Prostate gland (tissue), 2 donors: Measurements from ENCODE around the gene ENOX1.

ENCODE experiments used
- CTCF ChIP-seq, 4 experiments: fragments of 200-600 bp in 2 of 4; fragments of 450-650 bp in 2 of 4; sonication (generic) in 2 of 4; IDR thresholded peaks; 1 replicate in 3 of 4; 2 replicates in 1 of 4; pipeline ENCODE4 v1.5.1; 2016 to 2019; ENCODE audit warnings: antibody characterized with exemption in 4 of 4, mild to moderate bottlenecking in 2 of 4, moderate library complexity in 2 of 4
- POLR2A ChIP-seq: fragments of 450-650 bp; IDR thresholded peaks from one replicate; pipeline ENCODE4 v1.6.1; 2016; ENCODE audit warnings: antibody characterized with exemption, mild to moderate bottlenecking
- POLR2AphosphoS5 ChIP-seq: sonication (generic); formaldehyde crosslinking; IDR thresholded peaks from one replicate; pipeline ENCODE4 v1.6.1; 2017; ENCODE audit warnings: antibody characterized with exemption

DNA sequence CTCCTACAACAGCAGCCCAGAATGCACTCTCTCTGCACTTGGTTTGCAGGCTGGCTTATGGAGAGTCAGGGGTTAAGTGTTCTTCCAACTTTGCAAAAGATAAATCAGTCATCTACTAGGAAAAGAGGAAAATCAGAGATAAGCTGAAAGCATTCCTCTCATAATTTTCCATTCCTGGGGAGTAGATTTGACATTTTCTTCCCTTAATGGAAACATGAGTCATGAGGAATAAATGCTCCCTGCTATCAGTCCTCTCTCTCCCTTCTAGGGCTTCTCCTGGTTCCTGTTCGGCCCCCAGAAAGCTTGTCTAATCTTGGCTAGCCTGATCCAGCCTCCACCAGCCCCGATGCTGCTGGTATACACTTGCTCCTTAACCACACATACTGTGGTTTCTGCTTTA, 28.4 kb upstream of the ENOX1 start:
- TF ChIP-seq CTCF (IDR thresholded peaks at IDR 0.05) (no peak), POLR2A (no peak), POLR2AphosphoS5 (no peak)
